ENCODE results near the gene TMEM178B.

The TMEM178B gene

GRCh38 chr7:141202535-141202934 is 128.7 kb downstream of the TMEM178B start:
- intact Hi-C loops (cut with DNase I) = no loop called here
- DNase-seq = peak in 1 of 42 donors; percentile 45

DNA sequence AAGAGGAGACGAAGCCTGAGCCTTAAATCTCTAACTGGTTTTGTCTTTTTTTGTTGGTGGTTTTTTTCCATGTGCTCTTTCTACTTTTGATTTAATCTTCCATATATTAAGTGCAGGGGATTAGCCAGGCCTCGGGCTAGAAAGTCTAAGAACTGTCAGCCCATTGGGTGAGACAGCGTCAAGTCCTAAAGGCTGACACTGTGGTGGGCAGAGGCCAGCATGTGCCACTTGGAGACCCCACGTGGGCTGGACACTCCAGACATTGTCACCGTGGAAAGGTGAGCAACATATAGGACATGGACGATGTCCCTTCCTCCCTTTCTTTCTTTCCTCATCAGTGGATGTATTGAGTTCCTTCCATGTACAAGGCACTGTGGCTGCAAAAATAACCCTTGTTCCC is 129.3 kb downstream of the TMEM178B start:
- intact Hi-C loops (cut with DNase I) = no loop called here

GRCh38 chr7:141203586-141203985 is 129.7 kb downstream of the TMEM178B start:
- DNase-seq = no peak
- intact Hi-C loops (cut with DNase I) = no loop called here

More for the DNA sequence above, 129.3 kb downstream of the TMEM178B start:
- DNase-seq = no peak

DNA sequence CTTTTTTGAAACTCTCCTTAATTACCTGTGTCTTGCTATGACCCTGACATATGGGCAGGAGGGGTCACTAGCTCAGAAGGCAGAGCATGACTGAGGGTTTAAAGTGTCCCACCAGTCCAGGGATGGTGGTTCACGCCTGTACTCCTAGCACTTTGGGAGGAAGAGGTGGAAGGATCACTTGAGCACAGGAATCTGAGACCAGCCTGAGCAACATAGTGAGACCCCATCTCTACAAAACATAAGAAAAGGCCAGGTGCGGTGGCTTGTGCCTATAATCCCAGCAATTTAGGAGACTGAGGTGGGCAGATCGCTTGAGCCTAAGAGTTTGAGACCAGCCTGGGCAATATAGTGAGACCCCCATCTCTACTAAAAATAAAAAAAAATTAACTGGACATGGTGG is 133.8 kb downstream of the TMEM178B start:
- no peak for DNase-seq
- intact Hi-C loops (cut with DNase I) = no loop called here

- intact Hi-C loops (cut with DNase I) = no loop called here
- no peak for DNase-seq
These were observed 134.7 kb downstream of the TMEM178B start for GRCh38 chr7:141208539-141208938.

DNA sequence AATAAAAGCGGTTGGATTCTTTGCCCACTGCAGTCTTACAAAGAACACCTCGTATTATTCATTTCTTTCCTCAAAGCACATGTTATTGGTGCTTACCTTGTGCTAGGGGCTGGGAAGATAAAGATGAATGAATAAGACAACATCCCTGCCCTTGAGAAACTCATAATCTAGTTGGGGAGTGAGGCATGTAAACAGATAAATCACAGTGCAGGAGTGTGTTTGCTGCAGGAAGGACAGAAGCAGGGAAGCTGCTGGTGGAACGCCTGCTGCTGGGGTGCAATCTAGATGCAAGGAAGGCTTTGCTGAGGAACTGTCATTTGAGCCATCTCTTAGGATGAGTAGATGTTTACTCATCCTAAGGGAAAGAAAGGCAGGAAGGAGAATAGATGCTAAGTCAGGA is 135.6 kb downstream of the TMEM178B start:
- intact Hi-C loops (cut with DNase I) = no loop called here
- no peak for DNase-seq

DNA sequence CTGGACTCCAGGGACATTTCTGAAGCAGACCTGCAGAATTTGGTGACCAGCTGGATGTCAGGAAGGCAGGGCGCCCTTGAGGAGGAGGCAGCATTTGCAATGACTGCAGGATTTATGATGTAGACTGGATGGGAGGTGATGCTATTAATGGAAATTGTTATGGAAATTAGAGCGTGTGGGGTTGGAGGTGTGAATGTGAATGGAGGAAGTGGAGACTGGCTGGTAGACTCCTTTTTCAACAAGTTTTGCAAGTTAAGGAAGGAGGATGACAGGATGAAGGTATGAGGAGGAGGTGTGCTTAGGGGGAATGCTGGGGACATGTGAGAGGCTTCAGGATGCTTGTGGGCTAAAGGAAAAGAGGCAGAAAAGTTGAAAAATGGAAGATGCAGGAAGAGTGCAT is 137.0 kb downstream of the TMEM178B start:
- intact Hi-C loops (cut with DNase I) = no loop called here
- DNase-seq = peak in 10 of 42 donors; percentile 20 to 65 (median 44)

GRCh38 chr7:141213226-141213625 is 139.4 kb downstream of the TMEM178B start:
- DNase-seq = no peak
- intact Hi-C loops (cut with DNase I) = no loop called here

DNA sequence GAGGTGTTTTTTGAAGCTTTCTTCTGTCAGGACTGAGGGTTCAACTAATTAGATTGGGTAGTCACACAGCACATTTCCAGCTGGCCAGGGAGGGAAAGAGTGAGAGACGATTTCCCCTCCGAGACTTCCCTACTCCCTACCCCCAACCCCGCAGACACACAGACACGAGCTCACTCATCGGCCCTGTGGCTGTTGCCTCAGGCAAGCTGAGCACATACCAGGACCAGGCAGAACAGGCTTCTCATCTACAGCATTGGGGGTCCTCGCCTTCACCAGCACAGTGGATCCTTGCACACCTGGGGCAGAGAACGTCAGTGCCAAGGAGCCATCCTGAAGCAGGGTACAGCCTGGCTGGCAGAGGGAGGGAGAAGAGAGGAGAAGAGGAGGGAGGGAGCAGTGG is 144.1 kb downstream of the TMEM178B start:
- intact Hi-C loops (cut with DNase I) = no loop called here
- no peak for DNase-seq

GRCh38 chr7:141218941-141219340 is 145.1 kb downstream of the TMEM178B start:
- intact Hi-C loops (cut with DNase I) = no loop called here
- no peak for DNase-seq

- DNase-seq = peak in 1 of 42 donors; percentile 26
- intact Hi-C loops (cut with DNase I) = no loop called here
These were observed 146.5 kb downstream of the TMEM178B start for GRCh38 chr7:141220263-141220880.

GRCh38 chr7:141221007-141221612 is 147.2 kb downstream of the TMEM178B start:
- intact Hi-C loops (cut with DNase I) = no loop called here
- DNase-seq = no peak

- DNase-seq = peak; percentile 25 to 95 (median 74)
- intact Hi-C loops (cut with DNase I) = no loop called here
These were observed 152.2 kb downstream of the TMEM178B start for GRCh38 chr7:141225916-141226618.

- intact Hi-C loops (cut with DNase I) = no loop called here
- no peak for DNase-seq
These were observed 153.6 kb downstream of the TMEM178B start for GRCh38 chr7:141227454-141227853.

DNA sequence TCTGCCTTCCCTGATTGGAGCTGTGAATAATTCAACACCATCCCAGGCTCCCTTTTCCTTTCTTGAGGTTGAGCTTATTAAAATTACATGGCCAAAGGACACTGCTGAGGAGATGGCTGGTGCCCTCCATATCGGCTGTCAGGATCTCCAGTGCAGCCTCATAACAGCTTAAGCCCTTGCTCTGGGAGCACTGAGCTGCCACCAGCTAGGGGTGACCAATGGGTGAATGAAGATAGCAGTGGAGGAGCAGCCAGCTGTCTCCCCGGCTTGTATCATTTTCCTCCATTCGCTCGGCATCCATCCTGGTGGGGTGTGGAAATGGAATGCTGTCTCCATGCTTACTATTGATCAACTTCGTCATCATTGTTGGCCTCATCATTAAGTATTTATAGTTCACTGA is 154.6 kb downstream of the TMEM178B start:
- intact Hi-C loops (cut with DNase I) = no loop called here
- DNase-seq = no peak

DNA sequence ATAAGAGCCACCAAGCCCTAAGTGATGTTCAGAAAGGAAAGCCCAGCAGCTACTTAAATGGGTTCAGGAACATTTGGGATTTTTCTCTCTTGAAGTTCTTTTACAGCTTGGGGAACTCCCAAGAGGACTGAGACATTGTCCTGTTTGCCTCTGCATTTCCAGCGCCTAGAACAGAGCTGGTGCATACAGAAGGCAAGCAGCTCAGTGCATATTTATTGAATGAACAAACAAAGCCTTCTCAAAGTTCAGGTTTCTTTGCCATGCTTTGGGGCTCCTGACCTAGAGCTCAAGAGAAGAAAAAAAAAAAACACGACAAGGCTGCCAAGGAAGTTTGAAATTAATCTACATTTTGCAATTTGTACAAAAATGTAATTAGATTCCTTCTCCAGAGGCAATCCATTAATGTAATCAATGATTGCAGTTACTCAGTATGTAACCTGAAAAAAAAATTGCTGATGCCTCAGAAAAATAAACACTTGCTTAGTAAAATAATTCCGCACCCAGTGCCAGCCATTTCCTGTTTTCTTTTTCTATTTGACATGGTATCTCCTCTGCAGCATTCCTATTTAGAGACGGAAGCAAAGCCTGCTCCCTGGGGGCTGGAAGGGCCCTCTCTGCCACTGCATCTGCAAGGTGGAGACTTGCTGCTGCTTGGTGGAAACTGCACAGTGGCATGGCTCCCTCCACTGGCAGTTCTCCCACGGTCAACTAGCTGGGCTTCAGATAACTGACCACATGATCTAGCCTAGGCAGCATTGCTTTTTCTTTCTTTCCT is 157.3 kb downstream of the TMEM178B start:
- intact Hi-C loops (cut with DNase I) = loop anchor here (5.0 kb wide), 1 partner anchor 159 kb away; the partner anchor contains the start of gene TMEM178B

DNA sequence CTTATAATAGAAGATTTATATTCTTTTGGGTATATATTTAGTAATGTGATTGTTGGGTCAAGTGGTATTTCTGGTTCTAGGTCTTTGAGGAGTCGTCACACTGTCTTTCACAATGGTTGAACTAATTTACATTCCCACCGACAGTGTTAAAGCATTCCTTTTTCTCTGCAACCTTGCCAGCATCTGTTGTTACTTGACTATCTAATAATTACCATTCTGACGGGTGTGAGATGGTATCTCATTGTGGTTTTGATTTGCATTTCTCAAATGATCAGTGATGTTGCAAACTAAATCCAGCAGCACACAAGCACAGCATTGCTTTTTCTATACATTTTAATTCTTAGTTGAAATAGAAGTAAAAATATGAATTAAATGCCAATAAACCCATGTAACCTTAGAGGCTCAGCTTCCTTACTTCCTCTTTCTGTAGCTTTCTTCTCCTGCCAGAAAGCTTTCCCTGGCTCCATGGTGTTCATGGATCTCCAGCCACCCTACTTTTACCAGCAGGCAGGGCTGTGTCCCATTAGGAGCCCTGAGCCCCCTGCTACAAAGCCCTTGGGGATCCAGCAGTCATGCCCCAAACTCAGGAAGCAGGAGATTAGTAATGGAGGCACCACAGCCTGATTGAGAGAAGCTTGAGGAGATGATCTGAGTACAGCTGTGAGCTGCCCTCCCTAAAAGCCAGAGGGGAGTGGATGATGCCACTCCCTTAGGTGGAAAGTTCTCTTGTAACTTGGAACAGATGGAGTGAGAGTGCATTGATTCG is 158.6 kb downstream of the TMEM178B start:
- intact Hi-C loops (cut with DNase I) = loop anchor here (5.0 kb wide), 1 partner anchor 160 kb away; the partner anchor contains the start of gene TMEM178B

More for the DNA sequence above, 157.3 kb downstream of the TMEM178B start:
- DNase-seq = peak in 40 of 42 donors; percentile 14 to 75 (median 46)

DNA sequence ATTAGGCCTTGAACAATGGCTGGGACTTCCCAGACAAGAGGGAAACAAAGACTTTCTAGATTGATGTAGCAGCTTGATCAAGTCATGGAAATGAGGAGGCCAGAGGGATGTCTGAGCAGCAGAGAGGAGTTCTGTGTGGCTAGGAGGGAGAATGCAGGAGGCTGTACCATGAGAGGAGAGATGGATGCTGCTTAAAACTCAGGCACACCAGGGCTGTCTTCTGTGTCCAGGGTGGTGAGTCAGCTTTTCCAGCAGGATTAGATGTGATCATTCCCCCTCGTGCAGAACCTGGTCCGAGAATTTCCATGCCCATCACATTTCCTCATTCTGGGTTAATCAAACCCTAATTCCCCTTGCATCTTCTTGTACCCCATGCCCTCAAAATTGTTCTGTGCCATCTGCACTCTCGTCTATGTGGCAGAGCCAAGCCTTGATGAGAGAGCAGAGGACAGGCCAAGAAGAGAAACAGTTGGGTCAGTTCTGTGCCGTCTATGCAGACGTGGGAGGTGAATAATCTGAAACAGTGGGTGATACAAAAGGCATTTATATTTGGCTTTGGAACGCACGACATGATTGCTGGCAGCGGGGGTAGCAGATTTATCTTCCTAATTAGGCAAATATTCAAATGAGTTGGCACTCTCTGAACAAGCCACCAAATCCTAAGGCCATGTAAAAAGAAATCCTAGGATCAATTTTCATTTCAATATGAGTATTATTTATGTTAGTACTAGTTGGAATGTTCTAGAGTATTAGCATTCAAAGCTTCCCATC is 160.7 kb downstream of the TMEM178B start:
- DNase-seq = peak in 6 of 42 donors; percentile 12 to 43 (median 30)
- intact Hi-C loops (cut with DNase I) = loop anchor here (5.0 kb wide), 1 partner anchor 162 kb away; the partner anchor contains the start of gene TMEM178B

More for the DNA sequence above, 158.6 kb downstream of the TMEM178B start:
- DNase-seq = no peak
